Naive thymus-derived CD4-positive, alpha-beta T cell (primary cell): ENCODE results near the gene RTP5. TPM values are rescaled to one million over a fixed set of nuclear protein-coding genes. Genes with fewer than 3 reads are reported as not detected.

Experiments
- ATAC-seq: fragments of 150-1000 bp; cut with Tn5 transposase; 2 replicates; pipeline ENCODE4 v1.10.0; 2021; ENCODE audit warnings: mild to moderate bottlenecking, moderate library complexity
- CTCF ChIA-PET: fragments of 350-600 bp; sonication (Branson Sonifier 250); formaldehyde crosslinking; loops from one replicate; lab custom pipeline; 2021; ENCODE audit warnings: antibody characterized with exemption; lab: Charles Lee
- POLR2A ChIA-PET: fragments of 350-600 bp; sonication (Branson Sonifier 250); formaldehyde crosslinking; loops from one replicate; lab custom pipeline; 2021; ENCODE audit warnings: antibody characterized with exemption, inconsistent platforms; lab: Charles Lee
- DNase-seq, 9 donors: peaks; one replicate each; pipeline versions ENCODE4 v3.0.0 to v3.0.0-alpha.2; 2020 to 2022; ENCODE audit warnings: mixed read lengths in 1 of 9
- H3K27ac ChIP-seq: one replicate; pipeline ENCODE4 v1.7.0; 2013; ENCODE audit warnings: mild to moderate bottlenecking, low read depth, low read length, moderate library complexity
- H3K27me3 ChIP-seq, 2 donors: one replicate each; pipeline ENCODE4 v1.7.0; 2013; ENCODE audit warnings: low read length in 2 of 2, mild to moderate bottlenecking in 2 of 2, moderate library complexity in 2 of 2; ENCODE audit not compliant: control insufficient read depth in 2 of 2, insufficient read depth in 2 of 2
- H3K36me3 ChIP-seq, 3 experiments: 1 replicate in 2 of 3; 2 replicates in 1 of 3; pipeline ENCODE4 v1.7.0; 2013; ENCODE audit warnings: low read length in 3 of 3, mild to moderate bottlenecking in 3 of 3, moderate library complexity in 1 of 3; ENCODE audit not compliant: insufficient read depth in 3 of 3, control insufficient read depth in 2 of 3
- H3K4me1 ChIP-seq, 2 donors: one replicate each; pipeline ENCODE4 v1.7.0; 2013; ENCODE audit warnings: low read length in 2 of 2, mild to moderate bottlenecking in 2 of 2, moderate library complexity in 1 of 2; ENCODE audit not compliant: control insufficient read depth in 2 of 2, insufficient read depth in 2 of 2
- H3K4me3 ChIP-seq: 2 replicates; pipeline ENCODE4 v1.7.0; 2013; ENCODE audit warnings: mild to moderate bottlenecking, low read length
- H3K9me3 ChIP-seq, 3 experiments: 1 replicate in 2 of 3; 2 replicates in 1 of 3; pipeline ENCODE4 v1.7.0; 2013; ENCODE audit warnings: low read length in 3 of 3; ENCODE audit not compliant: control insufficient read depth in 2 of 3
- H3K27ac Mint-ChIP-seq, 9 donors: one replicate each; pipeline ENCODE4 v1.8.0; 2020 to 2022; ENCODE audit warnings: mixed read lengths in 9 of 9, mild to moderate bottlenecking in 8 of 9, moderate library complexity in 5 of 9, inconsistent platforms in 2 of 9
- H3K27me3 Mint-ChIP-seq, 5 donors: one replicate each; pipeline ENCODE4 v1.8.0; 2021 to 2022; ENCODE audit warnings: mixed read lengths in 5 of 5, mild to moderate bottlenecking in 1 of 5
- H3K36me3 Mint-ChIP-seq, 5 donors: one replicate each; pipeline ENCODE4 v1.8.0; 2020 to 2022; ENCODE audit warnings: mixed read lengths in 5 of 5, mild to moderate bottlenecking in 3 of 5, inconsistent platforms in 1 of 5
- H3K4me1 Mint-ChIP-seq, 7 donors: one replicate each; pipeline ENCODE4 v1.8.0; 2020 to 2022; ENCODE audit warnings: mixed read lengths in 7 of 7, mild to moderate bottlenecking in 3 of 7, inconsistent platforms in 1 of 7
- H3K4me3 Mint-ChIP-seq, 10 donors: one replicate each; pipeline ENCODE4 v1.8.0; 2020 to 2022; ENCODE audit warnings: mild to moderate bottlenecking in 10 of 10, mixed read lengths in 10 of 10, moderate library complexity in 6 of 10, inconsistent platforms in 2 of 10
- H3K9me3 Mint-ChIP-seq, 11 donors: one replicate each; pipeline ENCODE4 v1.8.0; 2020 to 2022; ENCODE audit warnings: mixed read lengths in 11 of 11, mild to moderate bottlenecking in 4 of 11, inconsistent platforms in 1 of 11, moderate library complexity in 1 of 11
- intact Hi-C, 2 donors: fragments of 100-400 bp; cut with micrococcal nuclease; formaldehyde crosslinking; loops; one replicate each; pipeline ENCODE4 v1.15.1; 2023
- polyA plus RNA-seq, 2 donors: library from polyadenylated mRNA; unstranded; fragments of 300-500 nt; fragmentation: Illumina TruSeq; gene quantifications; one replicate each; pipeline ENCODE4 v1.2.3, GENCODE V29; 2021
- total RNA-seq, 6 experiments: library from RNA in 5 of 6; stranded (reverse) in 5 of 6; gene quantifications; 1 replicate in 5 of 6; 2 replicates in 1 of 6; pipeline ENCODE4 v1.2.3 and lab custom pipeline; 2021 to 2026

RTP5 gene
- total and polyA plus RNA-seq, 7 experiments from 2014 or later = 0.54 TPM; not detected in 6

- ChIA-PET CTCF (interaction anchor here (3.9 kb wide), 1 partner anchor 13 kb away, joined by 17 read pairs; no protein-coding TSS in a partner anchor), POLR2A (no interaction called here)
- Mint-ChIP-seq H3K27me3 (peaks cover 7 to 46% (median 20%) of the 10 kb centered on the region in 5 donors), H3K9me3 (peaks cover 0 to 13% (median 0%) of the 10 kb centered on the region in 11 donors), H3K27ac (peak overlapping the region in 4 of 9 donors; percentile 12 to 84 (median 58)), H3K4me1 (peaks cover 29 to 62% (median 53%) of the 10 kb centered on the region in 7 donors), H3K4me3 (peak overlapping the region in 7 of 10 donors; percentile 2 to 41 (median 20)), H3K36me3 (peaks cover 0 to 5% (median 0%) of the 10 kb centered on the region in 5 donors)
- Histone ChIP-seq H3K4me3 (no peak overlapping the region), H3K9me3 (no peaks in the 10 kb centered on the region), H3K27me3 (peaks cover 0 to 3% of the 10 kb centered on the region in 2 donors), H3K4me1 (peaks cover 16 to 95% of the 10 kb centered on the region in 2 donors), H3K27ac (no peak overlapping the region), H3K36me3 (no peaks in the 10 kb centered on the region)
- no peak for DNase-seq
- intact Hi-C loops = no loop called here
- no peak for ATAC-seq
Observed at GRCh38 chr2:241865416-241865956, 4.0 kb upstream of the RTP5 start.

GRCh38 chr2:241865957-241866789, 3.4 kb upstream of the RTP5 start:
- no peak for ATAC-seq
- H3K9me3 Mint-ChIP-seq = peaks cover 0 to 13% (median 0%) of the 10 kb centered on the region in 11 donors
- no peaks in the 10 kb centered on the region for H3K9me3 ChIP-seq
- POLR2A ChIA-PET = no interaction called here
- peaks cover 0 to 5% (median 0%) of the 10 kb centered on the region in 5 donors for H3K36me3 Mint-ChIP-seq
- peaks cover 6 to 43% (median 20%) of the 10 kb centered on the region in 5 donors for H3K27me3 Mint-ChIP-seq
- H3K4me1 Mint-ChIP-seq = peaks cover 29 to 61% (median 48%) of the 10 kb centered on the region in 7 donors
- no peaks in the 10 kb centered on the region for H3K27me3 ChIP-seq
- no peaks in the 10 kb centered on the region for H3K36me3 ChIP-seq
- DNase-seq = no peak
- H3K4me3 ChIP-seq = no peak overlapping the region
- H3K4me1 ChIP-seq = peaks cover 16 to 95% of the 10 kb centered on the region in 2 donors
- intact Hi-C loops = no loop called here
- H3K27ac Mint-ChIP-seq = peak overlapping the region in 3 of 9 donors; percentile 12 to 84 (median 14)
- peak overlapping the region in 4 of 10 donors; percentile 14 to 41 (median 25) for H3K4me3 Mint-ChIP-seq
- H3K27ac ChIP-seq = no peak overlapping the region
- CTCF ChIA-PET = interaction anchor here (3.9 kb wide), 1 partner anchor 13 kb away, joined by 17 read pairs; no protein-coding TSS in a partner anchor

GRCh38 chr2:241866790-241867645, 2.5 kb upstream of the RTP5 start:
- Mint-ChIP-seq H3K36me3 (peaks cover 0 to 5% (median 0%) of the 10 kb centered on the region in 5 donors), H3K4me3 (peak overlapping the region in 2 of 10 donors; percentile 41 to 78), H3K27ac (peak overlapping the region in 1 of 9 donors; percentile 65), H3K27me3 (peaks cover 0 to 35% (median 19%) of the 10 kb centered on the region in 5 donors), H3K9me3 (peaks cover 0 to 13% (median 0%) of the 10 kb centered on the region in 11 donors), H3K4me1 (peaks cover 29 to 57% (median 40%) of the 10 kb centered on the region in 7 donors)
- no peak for ATAC-seq
- intact Hi-C loops = no loop called here
- DNase-seq = no peak
- Histone ChIP-seq H3K27ac (no peak overlapping the region), H3K4me1 (peaks cover 16 to 95% of the 10 kb centered on the region in 2 donors), H3K4me3 (peak overlapping the region; percentile 48), H3K27me3 (no peaks in the 10 kb centered on the region), H3K9me3 (no peaks in the 10 kb centered on the region), H3K36me3 (no peaks in the 10 kb centered on the region)
- ChIA-PET POLR2A (no interaction called here), CTCF (interaction anchor here (3.9 kb wide), 1 partner anchor 12 kb away, joined by 17 read pairs; no protein-coding TSS in a partner anchor)

- H3K27me3 Mint-ChIP-seq = peaks cover 0 to 28% (median 14%) of the 10 kb centered on the region in 5 donors
- H3K9me3 Mint-ChIP-seq = peaks cover 0 to 13% (median 0%) of the 10 kb centered on the region in 11 donors
- CTCF ChIA-PET = interaction anchor here (3.9 kb wide), 1 partner anchor 11 kb away, joined by 17 read pairs; no protein-coding TSS in a partner anchor
- POLR2A ChIA-PET = interaction anchor here (0.7 to 1.5 kb wide), 4 partner anchors 8 to 166 kb away, joined by 3 to 4 read pairs (median 4); partner anchors contain the start of gene ING5
- Histone ChIP-seq H3K4me1 (peaks cover 16 to 95% of the 10 kb centered on the region in 2 donors), H3K27ac (no peak overlapping the region), H3K9me3 (no peaks in the 10 kb centered on the region), H3K36me3 (no peaks in the 10 kb centered on the region), H3K4me3 (peak overlapping the region; percentile 48), H3K27me3 (no peaks in the 10 kb centered on the region)
- peak overlapping the region; percentile 1 to 82 (median 68) for H3K4me3 Mint-ChIP-seq
- peaks cover 29 to 57% (median 40%) of the 10 kb centered on the region in 7 donors for H3K4me1 Mint-ChIP-seq
- intact Hi-C loops = no loop called here
- peak overlapping the region in 4 of 9 donors; percentile 5 to 73 (median 35) for H3K27ac Mint-ChIP-seq
- DNase-seq = peak in 6 of 9 donors; percentile 16 to 50 (median 44)
- peaks cover 0 to 5% (median 0%) of the 10 kb centered on the region in 5 donors for H3K36me3 Mint-ChIP-seq
- ATAC-seq = peak; percentile 58
Observed at GRCh38 chr2:241867776-241868420, 1.6 kb upstream of the RTP5 start.

GRCh38 chr2:241868661-241869081, 858 bp upstream of the RTP5 start:
- Mint-ChIP-seq H3K27me3 (peaks cover 0 to 22% (median 8%) of the 10 kb centered on the region in 5 donors), H3K4me1 (peaks cover 24 to 50% (median 36%) of the 10 kb centered on the region in 7 donors), H3K27ac (peak overlapping the region in 6 of 9 donors; percentile 1 to 73 (median 30)), H3K4me3 (peak overlapping the region in 9 of 10 donors; percentile 52 to 82 (median 71)), H3K36me3 (peaks cover 0 to 5% (median 0%) of the 10 kb centered on the region in 5 donors), H3K9me3 (peaks cover 0 to 13% (median 0%) of the 10 kb centered on the region in 11 donors)
- Histone ChIP-seq H3K4me1 (peaks cover 16 to 89% of the 10 kb centered on the region in 2 donors), H3K27me3 (no peaks in the 10 kb centered on the region), H3K27ac (no peak overlapping the region), H3K9me3 (no peaks in the 10 kb centered on the region), H3K36me3 (no peaks in the 10 kb centered on the region), H3K4me3 (peak overlapping the region; percentile 48)
- ATAC-seq (peak; percentile 45), DNase-seq (no peak)
- intact Hi-C loops = no loop called here
- CTCF ChIA-PET = interaction anchor here (3.9 kb wide), 1 partner anchor 10 kb away, joined by 17 read pairs; no protein-coding TSS in a partner anchor
- POLR2A ChIA-PET = interaction anchor here (0.6 to 1.5 kb wide), 4 partner anchors 9 to 133 kb away, joined by 3 to 4 read pairs (median 4); no protein-coding TSS in a partner anchor
